Right forelimb (tissue), 1 donor: Measurements from ENCODE around the gene NR2F2.

Source experiments
- DNase-seq: peaks from one replicate; pipeline ENCODE4 v3.0.0-alpha.2; 2018

The NR2F2 gene

DNA sequence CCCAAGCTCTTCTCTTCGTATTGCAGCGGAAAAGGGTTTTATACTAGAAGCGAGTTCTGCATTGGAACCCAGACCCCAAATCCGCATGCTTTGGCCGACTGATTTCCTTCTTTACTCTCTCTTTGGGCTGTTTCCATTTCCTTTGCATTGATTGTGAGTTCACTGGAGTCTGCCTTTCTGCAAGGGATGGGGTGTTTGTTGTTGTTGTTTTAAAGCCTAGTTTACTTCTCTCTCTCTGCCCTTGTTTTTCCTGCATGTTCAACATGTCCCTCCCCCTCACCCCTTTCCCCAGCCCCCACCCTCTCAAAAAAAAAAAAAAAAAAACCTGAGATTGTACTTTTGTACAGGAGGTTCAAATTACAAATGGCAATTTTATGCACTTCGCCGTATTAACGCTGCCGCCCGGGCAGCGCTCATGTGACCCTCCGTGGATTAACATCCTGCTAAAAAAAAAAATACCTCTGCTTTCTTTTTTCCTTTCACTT, 2.2 kb downstream of the NR2F2 start:
- no peak for DNase-seq

DNA sequence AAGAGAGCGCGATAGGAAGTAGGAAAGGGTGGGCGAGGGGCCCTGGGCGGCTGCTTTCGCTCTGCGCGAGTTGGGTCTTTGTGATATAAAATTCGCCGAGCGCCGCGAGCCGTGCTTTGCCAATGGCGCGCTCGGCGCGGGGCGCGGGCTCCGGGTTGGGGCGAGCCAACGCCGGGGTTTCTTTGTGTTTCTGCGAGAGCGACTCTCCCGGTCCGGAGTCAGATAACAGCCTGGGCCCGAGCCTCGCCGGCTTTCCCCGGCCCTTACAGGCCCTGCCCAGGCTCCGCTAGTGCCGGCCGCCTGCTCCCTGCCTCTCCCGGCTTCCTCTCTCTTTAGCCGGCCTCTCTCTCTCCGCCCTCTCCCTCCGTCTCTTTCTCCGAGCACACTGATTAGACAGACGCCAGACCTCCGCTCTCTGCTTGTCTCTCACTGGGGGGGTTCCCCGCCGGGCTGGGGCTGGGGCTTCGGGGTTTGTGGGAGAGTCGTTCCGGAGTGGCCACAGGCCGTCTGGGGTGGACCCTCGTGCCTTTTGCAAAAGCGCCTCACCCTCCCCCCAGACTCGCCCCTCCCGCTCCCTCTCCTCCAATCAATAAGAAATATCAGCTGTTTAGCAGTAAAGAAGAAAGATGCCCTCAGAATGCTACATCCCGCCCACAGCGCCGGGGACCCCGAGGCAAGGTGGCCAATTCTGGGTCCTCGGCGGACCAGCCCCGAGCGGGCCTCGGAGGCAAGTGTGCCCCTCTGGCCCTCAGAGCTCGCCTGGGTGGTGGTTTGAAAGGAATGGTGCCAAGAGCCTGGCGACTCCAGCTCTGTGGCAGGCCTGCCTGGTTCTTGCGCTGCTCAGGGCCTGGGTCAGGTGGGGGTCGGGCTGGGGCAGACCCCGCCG, 2.9 kb downstream of the NR2F2 start:
- peak; percentile 78 for DNase-seq

DNA sequence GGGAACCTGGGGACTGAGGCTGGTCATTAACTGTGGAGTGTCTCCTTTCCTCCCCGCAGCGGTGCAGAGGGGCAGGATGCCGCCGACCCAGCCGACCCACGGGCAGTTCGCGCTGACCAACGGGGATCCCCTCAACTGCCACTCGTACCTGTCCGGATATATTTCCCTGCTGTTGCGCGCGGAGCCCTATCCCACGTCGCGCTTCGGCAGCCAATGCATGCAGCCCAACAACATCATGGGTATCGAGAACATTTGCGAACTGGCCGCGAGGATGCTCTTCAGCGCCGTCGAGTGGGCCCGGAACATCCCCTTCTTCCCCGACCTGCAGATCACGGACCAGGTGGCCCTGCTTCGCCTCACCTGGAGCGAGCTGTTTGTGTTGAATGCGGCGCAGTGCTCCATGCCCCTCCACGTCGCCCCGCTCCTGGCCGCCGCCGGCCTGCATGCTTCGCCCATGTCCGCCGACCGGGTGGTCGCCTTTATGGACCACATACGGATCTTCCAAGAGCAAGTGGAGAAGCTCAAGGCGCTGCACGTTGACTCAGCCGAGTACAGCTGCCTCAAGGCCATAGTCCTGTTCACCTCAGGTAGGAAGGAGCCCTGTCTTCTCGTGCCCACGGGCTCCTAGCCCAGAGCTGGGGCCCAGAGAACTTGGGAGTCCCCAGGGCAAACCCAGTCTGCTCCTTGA, 3.7 kb downstream of the NR2F2 start:
- DNase-seq: peak; percentile 58

DNA sequence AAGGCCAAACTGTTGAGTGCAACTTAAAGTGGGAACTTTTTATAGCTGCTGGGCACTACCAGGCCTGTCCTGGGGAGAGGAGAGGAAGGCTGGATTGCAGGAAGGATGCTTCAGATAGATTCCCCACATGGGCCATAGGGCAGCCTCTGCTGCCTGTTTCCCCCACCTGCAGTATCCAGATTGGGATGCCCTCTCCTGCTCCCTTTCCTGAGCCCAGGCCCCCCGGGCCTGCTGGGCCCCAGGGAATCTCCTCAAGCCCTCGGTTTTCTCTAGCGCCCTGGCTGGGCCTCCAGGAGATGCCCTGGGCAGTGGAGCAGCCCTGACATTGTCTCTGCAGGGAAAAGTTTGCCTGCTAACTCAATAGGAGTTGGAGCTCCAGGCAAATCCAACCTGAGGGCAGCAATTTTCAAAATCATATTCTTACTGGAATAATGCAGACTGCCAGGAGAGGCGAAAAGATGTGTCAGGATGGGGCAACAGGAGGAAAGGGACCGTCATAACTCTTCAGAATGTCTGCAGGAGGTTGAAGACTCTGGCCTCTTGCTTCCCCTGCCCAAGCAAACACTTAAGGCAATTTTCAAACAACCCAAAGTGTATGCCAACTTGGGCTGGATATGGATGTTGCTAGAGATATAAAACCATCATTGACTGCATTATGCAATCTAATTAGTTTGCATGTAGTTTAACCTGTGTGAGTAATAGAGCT, 4.4 kb downstream of the NR2F2 start:
- DNase-seq: peak; percentile 49

DNA sequence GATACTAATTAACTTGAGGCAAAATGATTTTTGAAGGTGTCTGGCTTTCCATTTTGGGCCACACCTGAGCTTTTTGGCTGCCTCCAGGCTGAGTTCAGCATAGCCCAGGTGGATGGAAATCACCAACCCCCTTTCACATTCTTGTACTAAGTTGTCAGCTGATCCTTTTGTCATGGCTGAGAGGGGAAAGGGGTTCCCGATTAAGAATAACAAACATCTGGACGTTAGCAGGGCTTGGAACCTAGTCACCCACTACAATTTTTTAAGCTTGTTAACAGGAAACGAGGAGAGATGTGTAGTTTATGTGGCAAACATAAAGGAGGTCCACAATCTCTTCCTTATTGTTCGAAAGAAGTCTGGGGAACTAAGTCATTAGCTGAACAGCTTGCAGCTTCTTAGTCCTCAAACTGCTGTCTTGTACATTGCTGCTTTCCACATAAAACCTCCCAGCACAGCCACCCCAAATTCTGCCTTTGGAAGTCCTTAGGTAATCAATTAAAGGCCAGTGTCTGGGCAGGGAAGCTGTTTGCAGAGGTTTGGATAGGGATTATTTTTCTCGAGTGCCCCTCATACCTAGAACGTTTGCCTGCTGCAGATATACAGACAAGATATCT, 5.0 kb downstream of the NR2F2 start:
- peak; percentile 46 for DNase-seq

DNA sequence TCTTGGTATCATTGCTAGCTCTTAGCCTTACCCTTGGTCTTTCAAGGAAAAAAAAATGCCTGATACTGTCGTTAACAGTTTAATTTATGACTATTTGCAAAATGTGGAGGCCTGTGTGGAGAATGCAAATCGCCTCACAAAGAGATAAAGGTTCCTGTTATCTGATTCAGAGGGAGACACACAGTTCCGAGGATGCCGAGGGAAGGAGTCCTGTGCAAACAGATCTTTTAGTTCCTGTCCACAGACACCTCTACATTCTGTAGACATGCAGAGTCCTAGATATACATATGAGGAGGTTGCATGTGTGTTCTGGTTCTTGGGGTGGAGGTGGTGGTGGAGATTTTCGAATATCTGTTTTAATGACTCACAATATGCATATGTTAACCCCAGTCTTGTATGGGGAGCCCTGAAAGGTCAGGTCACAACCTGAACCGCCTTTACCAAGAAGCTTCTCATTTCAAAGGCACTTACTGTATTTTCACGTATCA, 5.7 kb downstream of the NR2F2 start:
- peak; percentile 50 for DNase-seq

DNA sequence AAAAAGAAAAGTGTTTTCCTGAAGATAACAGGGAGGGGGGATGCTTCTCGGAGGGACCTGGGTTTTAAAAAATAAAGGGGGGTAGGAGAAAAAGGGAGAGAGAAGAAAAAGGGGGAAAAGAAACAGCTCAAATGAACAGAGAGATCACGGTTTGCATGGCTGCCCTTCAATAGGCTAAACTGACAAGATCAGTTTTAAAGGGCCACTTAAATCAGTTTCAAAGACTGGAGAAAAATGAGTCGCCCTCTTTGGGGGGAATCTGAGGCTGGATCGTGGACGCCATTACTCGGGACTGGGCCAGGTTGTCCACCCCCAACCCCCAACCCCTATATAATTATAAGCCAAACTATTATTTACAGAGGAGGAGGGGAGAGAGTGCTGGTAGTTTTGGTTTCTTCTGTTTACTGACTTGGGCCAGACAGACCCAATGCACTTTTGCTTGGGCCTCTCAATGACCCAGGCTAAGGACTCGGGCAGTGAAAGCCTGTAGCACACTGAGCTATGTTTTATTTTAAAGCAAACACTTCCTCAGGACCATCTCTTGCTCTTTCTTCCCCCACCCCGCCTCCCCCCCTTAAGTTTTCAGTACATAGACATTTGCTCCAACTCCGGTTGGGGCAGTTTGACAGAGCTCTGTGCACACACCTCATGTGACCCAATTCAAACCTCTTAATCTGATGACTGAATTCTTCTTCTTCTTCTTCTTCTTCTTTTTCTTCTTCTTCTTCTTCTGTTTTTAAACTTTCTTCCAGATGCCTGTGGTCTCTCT, 6.3 kb downstream of the NR2F2 start:
- DNase-seq: peak; percentile 54

DNA sequence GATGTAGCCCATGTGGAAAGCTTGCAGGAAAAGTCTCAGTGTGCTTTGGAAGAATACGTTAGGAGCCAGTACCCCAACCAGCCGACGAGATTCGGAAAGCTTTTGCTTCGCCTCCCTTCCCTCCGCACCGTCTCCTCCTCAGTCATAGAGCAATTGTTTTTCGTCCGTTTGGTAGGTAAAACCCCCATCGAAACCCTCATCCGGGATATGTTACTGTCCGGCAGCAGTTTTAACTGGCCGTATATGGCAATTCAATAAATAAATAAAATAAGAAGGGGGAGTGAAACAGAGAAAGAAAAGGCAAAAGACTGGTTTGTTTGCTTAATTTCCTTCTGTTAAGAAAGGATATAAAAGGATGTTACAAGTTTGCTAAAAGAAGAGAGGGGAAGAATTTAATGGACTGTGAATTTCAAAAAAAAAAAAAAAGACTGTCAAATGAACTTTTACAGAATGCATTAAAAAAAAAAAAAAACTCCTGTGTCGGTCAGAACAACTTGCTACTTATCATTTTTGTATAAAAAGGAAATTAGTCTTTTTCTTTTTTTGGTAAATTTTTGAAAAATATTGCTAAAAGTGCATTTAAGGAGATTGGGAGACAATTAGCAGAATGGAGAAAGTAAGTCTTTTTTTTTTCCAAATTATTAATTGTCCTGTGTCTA, 7.0 kb downstream of the NR2F2 start:
- DNase-seq: peak; percentile 49

DNA sequence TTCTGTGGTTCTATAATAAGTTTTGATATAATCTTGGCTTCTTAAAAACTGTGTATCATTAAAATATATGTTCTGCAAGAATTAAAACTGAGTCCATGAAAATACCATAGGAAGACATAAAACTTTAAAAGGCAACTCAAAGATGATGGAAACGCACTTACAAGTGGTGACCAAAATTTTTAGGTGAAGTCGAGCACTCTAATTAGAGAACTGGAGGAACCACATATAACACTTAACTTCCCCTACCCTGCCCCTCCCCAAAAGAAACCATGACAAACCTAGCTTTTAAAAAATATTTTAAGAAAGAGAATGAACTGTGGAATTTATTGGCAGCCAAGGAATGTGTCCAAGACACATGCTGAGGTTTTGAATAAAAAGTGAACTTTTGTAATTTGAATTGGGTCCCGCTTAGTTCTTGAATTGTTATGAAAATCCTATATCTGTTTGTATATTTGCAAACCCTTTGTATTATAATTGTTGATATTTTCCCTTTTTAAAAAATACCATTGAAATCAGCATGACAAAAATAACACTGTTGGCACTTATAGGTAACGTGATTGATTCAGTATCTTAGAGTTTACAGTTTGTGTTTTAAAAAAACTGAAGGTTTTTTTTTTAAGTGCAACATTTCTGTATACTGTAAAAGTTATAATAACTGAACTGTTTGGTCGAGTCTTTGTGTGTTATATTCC, 7.7 kb downstream of the NR2F2 start:
- no peak for DNase-seq

DNA sequence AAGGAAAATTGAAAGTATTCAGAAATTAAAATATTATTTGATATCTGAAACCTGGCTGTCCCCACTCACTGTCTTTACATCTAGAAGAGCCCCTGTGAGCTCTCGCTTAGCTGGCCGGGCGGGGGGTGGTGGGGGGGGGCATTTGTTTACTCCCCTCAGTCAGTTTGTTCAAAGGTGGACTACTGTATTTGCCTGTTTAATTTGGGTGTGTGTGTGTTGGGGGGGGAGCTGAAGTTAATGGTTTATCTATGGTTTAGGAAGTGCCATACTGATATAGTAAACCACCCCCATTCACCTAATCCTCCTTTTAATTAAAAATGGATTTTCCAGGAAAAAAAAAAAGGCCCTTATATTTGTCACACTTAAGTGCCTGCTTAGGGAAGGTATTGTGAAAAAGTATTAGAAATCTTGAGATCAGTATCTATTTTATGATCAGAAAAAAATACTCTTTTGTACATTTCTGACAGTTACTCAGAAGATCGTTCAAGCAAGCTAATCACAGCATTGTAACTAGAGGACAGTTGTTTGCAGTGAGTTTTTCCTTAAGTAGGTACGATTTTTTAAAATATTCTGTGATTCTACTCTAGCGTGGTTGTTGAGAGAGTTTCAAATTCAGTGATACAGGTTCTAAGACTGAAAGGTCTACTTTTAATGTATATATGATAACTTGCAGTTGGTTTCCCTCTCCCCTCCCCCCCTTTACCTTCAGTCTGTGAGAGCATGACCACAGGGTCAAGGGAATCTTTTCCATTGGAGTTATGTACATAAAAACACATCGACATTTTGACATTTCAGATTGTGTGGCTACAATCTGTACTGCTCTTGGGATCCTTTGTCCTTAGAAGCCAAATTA, 8.5 kb downstream of the NR2F2 start:
- peak; percentile 57 for DNase-seq

DNA sequence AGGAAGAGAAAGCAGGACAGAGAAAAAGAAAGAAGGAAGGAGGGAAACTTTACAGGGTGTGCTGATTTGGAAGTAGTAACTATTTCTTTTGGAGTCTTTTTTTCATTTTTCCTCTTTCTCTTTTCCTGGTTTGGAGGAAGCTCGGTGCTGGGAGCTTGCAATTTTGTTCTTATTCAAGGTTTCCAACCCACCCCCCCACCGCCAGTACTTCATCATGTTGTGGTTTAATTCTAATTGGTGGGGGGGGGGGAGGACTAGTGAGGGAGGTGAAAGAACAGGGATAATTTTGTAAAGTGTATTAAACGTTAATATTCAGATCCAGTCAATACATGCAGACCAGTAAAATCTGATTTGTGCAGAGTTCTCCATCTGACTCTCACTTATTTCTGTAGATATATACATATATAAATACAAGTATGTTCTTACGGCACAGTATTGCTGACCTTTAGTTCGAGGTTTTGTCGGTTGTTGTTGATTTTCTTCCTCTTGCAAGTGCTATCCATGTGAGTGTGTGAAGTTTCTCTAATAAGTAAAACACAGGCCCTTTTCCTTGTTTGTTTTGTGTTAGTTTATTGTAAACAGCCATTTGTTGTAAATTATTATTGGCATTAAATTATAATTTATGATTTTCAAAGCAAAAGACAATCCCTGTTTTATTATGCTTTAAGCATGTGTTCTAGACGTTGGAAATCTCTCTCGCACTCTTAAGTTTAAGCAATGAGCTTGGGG, 9.3 kb downstream of the NR2F2 start:
- peak; percentile 39 for DNase-seq

DNA sequence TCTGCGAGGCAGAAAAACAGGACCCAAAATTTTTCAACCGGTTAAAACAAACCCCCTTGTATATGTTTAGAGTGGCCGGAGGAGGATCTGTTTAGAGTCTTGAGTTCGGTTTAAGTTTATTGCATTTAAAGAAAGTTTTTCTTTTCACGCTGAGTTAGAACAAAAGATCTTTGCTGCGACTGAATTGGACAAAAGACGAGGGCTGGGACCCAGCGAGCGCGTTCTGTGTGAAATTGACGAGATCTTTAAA, 9.8 kb downstream of the NR2F2 start:
- no peak for DNase-seq

DNA sequence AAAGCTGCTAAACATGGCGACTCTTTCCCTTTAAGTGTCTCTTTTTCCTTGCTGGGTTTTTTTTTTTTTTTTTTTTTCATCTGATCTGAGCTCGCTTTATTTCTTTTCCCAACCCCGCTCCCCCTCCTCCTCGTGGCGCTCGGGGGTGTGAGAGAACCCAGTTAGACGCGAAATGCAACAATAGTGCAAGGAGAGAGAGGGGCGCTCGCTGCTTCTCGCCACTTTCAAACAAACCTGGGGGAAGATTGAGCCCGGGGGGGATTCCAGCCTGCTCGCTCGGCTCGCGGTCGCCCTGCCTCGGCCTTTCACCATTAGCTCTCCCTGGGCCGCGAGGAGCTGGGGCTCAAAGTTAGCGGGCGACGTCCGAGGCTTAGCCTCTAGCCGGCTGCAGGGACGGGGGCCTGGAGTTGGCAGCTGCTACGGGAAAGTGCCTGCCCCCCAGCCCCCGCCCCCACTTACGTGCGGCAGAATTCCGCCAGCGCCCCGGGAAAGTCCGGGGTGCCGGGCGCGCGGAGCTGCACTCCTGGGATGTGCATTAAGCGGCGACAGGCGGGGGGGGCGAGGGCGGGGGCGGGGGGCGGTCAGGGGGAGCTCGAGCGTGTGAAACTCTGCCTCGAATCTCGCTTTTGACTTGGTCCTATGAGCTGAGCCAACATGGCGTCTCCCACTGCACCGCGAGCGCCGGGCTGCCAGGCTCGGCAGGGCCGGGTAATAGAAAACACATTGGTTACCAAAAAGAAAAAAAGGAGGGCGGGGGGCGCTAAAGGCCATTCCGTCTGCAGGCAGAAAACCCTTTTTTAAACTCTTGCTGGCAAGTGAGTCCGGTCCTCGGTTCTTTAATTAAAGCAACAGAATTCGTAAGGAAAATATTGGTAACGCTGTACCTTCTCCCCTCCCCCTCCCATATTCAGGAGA, 10.4 kb downstream of the NR2F2 start:
- peak; percentile 86 for DNase-seq

DNA sequence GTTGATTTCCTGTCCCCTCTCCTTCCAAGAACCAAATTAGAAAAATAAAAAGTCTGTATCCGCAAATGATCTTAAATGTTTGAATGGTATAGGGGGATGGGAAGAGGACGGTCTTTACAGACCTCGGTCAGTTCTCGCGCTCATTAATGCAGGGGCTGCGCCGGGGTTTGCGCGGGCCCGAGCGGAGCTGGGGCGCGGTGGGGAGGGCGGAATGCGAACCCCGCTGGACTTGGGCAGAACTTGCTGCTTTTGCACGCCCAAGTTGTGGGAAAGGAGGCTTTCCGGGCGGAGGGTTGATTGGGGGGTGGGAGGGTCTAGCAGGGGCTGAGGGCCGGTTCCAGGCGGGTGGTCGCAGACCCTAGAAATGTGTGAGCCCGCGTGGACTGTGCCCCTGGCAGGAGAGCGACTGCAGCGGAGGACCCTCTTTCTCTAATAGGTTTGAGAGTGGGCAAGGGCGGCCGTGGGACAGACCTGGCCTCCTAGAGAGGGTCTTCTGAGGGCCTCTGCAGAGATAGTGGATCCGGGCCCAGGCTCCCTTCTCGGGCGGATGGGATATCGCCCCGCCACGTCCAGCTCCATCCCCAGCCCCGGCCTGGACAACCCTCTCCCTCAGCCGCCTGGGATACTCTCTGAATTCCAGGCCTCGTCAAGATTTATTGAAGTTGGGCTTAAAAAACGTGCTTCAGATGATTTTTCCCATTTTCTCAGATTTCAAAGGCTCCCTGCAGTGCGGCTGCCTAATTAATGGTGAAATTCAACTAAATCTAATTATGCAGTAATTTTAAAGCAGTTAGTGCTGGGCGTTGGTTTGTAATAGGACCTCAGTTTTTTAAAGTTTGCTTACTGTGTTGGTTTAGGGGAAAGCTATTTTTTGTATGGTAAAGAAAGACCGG, 11.3 kb downstream of the NR2F2 start:
- peak; percentile 63 for DNase-seq

DNA sequence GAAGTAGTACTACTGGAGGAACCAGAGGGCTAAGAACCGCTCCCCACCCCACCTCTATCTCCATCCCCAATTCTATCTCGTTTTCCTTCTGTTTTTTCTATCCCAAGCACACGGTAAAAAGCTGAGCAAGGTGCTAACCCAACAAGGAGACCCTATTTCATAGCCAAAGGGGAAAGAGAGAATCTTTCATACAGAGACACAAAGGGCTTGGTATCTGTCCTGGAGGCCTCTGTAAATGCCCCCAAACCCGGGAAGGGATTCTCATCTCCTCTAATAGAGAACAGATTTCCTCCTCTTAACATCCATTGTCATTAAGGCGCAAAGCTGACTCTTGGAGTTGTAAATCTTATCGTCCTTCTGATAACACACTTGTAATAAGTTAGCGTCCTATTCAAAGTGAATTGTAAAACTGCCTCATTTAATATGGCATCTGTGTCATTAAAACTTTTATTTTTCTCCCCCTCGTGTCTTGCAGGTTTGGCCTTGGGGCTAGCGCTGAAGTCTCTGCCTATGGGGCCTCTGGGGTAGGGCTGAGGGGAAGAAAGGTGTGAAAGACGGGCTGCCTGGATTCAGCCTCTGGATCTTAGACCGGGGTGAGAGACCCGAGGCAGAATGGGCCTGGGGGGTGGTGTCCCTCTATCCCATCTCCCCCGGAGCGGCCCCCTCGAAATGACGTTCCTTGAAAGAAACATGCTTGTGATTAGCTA, 12.1 kb downstream of the NR2F2 start:
- DNase-seq: peak; percentile 46
